Stimulated activated CD4-positive, alpha-beta T cell treated with anti-CD3 and anti-CD28 coated beads, TNF-alpha, amount 100 ng/mL, for 48 hours (primary cell): Measurements from ENCODE around the gene ARFGAP3.
"Not testable (repeated sequence)": the region's sequence is repeated elsewhere in the genome, so short reads cannot be mapped to it uniquely, and the experiment has no call there.

ENCODE experiments used
- DNase-seq, 3 donors: peaks; one replicate each; pipeline ENCODE4 v3.0.0-alpha.2; 2020; ENCODE audit warnings: low read depth in 3 of 3

The ARFGAP3 gene

DNA sequence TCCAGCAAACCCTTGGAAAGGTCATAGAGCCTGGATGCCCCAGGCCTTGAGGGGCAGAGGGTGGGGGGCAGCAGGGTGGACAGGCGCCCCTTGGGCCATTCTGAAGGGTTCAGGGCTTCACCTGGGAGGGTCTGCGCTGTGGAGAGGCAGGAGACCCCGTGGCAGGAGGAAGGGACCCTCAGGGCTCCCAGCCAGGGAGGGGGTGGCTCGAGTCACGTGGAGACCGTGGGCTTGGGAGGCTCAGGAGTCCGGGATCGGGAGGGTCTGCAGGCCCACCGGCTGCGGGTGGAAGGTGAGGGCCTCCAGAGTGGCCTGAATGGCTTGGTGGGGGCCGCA is 87.9 kb downstream of the ARFGAP3 start:
- DNase-seq: no peak

DNA sequence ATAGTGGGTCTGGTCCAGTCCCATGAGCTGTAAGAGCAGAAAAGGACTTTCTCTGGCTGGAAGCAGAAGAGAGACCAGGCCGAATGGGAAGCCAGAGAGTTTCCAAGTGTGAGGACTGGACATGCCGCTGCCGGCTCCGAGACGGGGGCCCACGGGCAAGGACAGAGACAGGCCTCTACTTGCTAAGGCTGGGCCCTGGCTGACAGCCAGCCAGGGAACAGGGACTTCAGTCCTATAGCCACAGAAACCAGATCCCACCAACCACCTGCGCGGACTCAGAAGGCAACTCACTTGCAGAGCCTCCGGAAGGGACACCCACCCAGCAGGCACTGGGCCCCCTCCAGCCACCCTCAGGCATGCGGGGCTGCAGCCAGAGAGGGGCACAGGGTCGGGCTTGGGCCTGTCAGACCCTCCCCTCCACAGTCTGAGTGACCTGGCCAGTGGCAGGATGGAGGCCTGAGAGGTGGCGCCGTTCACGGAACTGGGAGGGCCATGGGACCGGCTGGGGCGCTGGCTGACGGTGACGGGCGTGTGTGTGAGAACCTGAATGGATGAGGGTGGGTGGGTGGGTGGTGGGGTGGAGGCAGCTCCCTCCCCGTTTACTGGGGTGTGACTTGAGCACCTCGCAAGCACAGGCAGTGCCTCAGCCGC is 88.6 kb downstream of the ARFGAP3 start:
- DNase-seq: no peak

DNA sequence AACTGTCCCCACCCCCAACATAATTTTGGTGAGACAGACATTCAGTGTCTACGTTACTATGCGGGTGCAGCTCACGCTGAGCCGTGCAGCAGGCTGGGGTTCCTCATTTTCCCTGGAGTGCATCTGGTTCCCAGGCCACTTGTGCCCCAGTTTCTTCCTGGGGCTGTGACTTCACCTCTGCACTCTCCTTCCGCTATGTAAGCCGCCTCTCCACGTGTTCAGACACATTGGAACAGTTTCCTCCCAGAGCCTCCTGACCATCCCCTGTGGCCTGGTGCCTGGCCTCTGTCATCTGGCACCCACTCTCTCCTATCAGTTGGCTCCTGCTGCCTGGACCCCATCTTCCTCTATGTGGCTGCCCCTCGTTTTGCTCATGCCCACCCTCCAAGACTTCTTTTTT is 90.2 kb downstream of the ARFGAP3 start:
- DNase-seq: no peak

DNA sequence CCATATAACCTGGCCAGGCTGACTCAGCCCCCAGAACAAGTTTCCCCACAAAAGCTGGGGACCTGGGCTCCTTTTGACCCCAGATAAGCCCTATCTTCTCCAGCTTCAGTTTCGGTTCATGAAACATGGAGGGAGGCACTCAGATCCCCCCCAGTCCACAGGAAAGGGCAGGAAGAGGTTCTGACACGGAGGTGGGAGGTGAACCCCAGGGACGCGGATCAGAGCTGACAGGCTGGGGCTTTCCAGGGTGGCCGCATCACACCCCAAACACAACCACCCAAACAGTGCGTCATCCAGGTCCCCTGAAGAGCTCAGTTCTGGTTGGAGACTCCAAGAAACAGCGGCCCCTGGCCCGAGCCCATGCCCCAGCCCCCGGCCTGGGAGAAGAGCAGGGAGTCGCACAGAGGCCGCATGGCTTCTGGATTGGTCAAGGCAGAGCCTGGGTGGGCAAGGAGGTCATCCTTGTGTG is 92.1 kb downstream of the ARFGAP3 start:
- DNase-seq: no peak

DNA sequence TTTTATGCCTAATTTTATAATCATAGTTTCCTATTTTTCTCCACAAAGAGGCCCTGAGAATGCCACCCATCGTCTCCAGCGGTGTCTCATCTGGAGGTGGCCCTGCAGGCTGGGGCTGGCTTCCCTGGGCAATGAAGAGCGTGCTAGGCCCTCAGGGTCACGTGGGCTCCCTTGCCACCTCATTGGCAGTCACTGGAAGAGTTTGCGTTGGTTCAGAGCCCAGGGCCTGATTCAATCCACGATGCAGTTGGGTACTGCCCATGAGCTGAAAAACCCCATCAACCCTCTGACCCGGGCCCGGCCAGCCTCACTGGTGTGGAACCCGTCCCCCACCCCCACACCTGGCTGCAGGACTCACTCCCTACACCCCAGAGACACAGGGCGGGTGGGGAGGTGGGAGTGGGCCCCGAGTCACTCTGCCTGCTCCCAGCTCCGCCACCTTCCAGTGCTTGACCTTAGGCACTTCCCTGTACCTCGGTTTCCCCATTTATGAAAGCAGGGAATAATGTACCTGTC is 93.0 kb downstream of the ARFGAP3 start:
- no peak for DNase-seq

DNA sequence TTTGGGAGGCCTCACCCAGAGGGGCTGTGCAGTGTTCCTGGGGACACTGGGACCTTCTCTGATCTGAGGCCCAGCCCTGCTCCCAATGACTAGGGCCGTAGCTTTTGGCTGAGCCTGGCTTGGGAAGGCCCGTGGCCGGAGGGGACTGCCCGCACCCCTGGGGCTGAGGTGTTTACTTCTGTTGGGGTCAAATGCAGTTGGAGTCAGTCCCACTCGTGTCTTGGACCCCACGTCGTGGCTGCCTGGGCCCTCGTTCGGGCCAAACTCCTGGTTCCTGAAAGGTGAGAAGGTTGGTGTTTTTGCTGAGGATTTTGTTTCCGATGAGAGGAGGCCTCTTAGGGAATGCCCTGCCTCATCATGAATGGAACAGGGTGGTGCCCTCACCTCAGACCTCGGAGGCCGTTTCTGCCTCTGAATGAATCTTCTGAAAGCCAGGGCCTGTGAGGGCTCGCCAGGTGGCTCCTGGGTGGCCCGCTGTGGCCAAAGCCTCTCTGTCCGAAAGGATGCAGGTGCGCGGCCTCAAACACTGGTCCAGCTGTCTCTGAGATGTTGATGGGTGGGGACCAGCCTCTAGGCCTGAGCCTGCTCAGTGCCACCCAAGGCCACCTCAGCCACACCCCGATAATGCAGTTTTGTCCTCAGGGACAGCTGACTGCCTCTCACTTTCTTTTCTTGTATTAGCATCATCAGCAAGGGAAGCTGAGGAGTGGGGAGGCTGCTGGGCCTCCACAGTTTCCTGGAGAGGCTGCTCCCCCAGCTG is 96.1 kb downstream of the ARFGAP3 start:
- no peak for DNase-seq

DNA sequence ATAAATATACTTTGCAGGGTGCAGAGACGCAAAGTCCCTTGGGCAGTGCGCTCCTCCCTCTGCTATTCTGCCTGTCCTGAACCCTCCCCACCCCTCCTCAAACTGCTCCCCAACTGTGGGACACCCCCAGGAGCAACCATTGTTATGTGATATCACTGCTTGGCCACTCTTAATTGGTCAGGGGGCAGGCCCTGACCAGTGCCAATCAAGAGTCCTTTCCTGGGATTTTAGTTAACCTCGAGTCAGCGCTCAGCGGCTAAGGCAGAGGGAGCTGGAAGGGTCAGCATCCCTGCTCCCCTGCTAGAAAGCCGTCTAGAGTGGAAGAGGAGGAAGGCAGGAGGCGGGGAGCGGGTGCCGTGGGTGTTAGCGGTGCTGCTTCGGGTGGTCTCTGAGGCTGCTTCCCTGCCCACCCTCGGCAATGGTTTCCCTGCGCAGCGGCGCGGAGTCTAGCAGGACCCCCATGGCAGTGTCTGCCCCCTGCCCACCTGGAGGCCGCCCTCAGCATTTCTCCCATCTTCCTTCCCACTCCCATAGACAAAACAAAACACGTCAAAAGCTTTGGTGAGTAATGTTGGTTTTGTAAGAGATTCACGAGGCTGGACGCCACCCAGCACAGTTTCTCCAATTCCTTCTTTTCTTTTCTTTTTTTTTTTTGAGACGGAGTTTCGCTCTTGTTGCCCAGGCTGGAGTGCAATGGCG is 98.0 kb downstream of the ARFGAP3 start:
- DNase-seq: no peak

DNA sequence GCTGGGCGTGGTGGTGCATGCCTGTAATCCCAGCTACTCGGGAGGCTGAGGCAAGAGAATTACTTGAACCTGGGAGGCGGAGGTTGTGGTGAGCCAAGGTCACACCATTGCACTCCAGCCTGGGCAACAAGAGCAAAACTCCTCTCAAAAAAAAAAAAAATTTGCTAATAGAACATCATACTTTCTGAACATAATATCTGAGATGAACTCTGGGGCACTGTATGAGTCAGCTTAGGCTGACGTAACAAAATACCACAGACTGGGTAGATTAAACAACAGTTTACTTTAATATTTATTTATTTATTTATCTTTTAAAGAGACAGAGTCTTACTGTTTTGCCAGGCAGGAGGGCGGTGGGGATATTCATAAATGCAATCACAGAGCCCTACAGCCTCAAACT is 101.5 kb downstream of the ARFGAP3 start:
- not testable (repeated sequence) for DNase-seq

DNA sequence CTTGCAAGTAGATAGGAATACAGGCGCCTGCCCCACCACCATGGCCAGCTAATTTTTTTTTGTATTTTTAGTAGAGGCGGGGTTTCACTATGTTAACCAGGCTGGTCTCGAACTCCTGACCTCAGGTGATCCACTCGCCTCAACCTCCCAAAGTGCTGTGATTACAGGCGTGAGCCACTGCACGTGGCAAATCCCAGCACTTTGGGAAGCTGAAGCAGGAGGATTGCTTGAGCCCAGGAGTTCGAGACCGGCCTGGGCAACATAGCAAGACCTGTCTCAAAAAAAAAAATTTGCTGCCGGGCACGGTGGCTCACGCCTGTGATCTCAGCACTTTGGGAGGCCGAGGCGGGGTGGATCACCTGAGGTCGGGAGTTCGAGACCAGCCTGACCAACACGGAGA is 102.0 kb downstream of the ARFGAP3 start:
- not testable (repeated sequence) for DNase-seq

DNA sequence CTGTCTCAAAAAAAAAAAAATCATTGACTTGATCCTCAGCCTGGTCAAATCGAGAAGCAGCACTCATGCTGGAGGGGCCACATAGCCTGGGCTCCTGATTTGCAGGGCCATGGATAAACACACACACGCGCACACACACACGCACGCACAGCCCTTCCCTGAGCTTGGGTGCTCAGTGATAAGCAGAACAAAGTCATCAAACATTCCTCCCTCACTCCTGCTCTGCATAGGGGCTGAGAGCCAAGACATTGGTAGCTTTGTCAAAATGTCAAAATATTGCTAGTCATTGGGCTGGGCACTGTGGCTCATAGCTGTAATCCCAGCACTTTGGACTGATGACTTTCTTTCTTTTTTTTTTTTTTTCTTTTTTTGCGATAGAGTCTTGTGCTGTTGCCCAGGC is 102.4 kb downstream of the ARFGAP3 start:
- DNase-seq: no peak

DNA sequence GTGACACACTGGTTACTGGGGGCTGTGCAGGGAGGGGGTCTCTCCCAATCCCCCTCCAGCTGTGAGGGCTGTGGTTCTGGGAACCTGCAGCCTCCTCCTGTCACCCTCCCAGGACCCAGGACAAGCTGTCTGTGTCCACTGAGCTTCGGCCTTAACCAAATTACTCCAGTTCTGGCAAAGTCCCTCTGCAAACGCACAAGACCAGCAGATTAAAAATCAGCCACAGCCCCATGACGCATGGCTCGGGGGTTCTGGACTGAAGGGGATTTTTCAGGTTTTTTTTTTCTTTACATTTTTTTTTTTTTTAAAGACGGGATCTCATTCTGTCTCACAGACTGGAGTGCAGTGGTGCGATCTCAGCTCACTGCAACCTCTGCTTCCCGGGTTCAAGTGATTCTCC is 104.2 kb downstream of the ARFGAP3 start:
- no peak for DNase-seq

DNA sequence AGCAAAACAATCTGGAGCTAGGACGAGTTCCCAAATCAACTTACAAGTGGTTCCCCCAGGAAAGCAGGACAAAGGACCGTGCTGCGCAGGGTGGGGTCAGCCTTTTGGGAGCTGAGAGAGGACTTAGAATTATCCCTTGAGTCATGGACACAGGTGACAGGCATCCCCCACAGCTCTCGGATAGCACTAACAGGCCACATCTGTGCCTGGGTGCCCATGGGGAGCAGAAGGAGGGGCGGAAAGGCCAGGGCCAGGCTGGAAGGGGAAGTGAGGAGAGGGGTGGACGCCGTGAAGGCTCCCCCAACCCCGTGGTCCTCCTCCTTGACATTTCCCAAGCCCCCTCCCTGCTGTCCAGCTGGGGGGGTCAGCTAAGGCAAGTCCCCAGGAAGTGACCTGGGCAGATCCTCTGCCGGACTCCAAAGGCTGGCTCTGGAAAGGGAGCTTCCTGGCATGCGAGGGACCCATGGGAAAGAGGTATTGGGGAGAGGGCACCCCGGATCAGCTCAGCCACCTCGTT is 104.8 kb downstream of the ARFGAP3 start:
- DNase-seq: no peak

DNA sequence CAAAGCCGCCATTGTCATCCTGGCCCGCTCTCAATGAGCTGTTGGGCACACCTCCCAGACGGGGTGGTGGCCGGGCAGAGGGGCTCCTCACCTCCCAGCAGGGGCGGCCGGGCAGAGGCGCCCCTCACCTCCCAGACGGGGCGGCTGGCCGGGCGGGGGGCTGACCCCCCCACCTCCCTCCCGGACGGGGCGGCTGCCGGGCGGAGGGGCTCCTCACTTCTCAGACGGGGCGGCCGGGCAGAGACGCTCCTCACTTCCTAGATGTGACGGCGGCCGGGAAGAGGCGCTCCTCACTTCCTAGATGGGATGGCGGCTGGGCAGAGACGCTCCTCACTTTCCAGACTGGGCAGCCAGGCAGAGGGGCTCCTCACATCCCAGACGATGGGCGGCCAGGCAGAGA is 106.7 kb downstream of the ARFGAP3 start:
- not testable (repeated sequence) for DNase-seq

DNA sequence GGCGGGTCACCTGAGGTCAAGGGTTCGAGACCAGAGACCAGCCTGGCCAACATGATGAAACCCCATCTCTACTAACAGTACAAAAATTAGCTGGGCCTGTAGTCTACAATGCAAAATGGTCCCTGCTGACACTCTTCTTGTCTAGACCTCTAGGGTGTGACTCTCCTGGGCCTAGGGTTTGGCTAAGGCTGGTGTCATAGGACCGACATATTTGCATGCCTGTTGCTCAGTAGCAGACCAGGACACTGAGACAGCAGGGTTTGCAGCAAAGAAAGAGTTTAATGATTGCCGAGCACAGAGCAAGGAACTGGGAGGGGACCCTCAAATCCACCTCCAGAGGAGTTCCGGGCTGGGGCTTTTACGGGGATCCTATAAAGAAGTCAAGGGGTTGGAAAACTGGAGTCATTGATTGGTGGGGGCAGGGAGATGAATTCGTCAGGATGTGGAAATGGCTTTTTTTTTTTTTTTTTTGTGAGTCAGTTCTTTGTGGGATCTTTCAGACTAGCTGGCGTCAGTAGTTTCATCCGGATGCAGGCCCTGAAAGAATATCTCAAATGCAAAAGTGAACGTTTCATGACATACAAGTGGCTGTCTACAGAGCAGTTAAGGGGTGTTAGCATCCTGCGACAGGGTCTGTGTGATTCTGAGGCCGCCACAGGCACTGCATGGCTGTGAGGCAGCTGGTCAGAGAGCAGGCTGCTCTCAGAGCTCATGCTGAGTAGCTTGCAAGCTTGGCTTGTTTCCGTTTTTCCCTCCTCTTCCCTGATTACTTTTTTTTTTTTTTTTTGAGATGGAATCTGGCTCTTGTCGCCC is 109.2 kb downstream of the ARFGAP3 start:
- no peak for DNase-seq
